DOHH2 (cell line): Measurements from ENCODE around the gene ALK.
A peak's percentile ranks its signal among the peaks of the same experiment; 100 is the strongest.

Experiments used
- H3F3A ChIP-seq: fragments of 200-600 bp; sonication (generic), shearing (Covaris generic); 2 replicates; pipeline ENCODE4 v1.6.0; 2016; ENCODE audit warnings: antibody characterized with exemption, mild to moderate bottlenecking; ENCODE audit not compliant: control insufficient read depth, insufficient read depth
- H3K27ac ChIP-seq: fragments of 200-600 bp; sonication (generic); 2 replicates; pipeline ENCODE4 v1.5.1; 2014; ENCODE audit warnings: low read depth, mild to moderate bottlenecking, low read length, moderate library complexity
- H3K27me3 ChIP-seq: fragments of 200-600 bp; sonication (generic); 2 replicates; pipeline ENCODE4 v1.6.1; 2014; ENCODE audit warnings: mild to moderate bottlenecking, low read length, mixed read lengths; ENCODE audit not compliant: control insufficient read depth
- H3K36me3 ChIP-seq: fragments of 200-600 bp; sonication (generic); 2 replicates; pipeline ENCODE4 v1.6.1; 2014; ENCODE audit warnings: mild to moderate bottlenecking, low read length, moderate library complexity, mixed read lengths; ENCODE audit not compliant: control insufficient read depth
- H3K4me1 ChIP-seq: fragments of 200-600 bp; sonication (generic); 2 replicates; pipeline ENCODE4 v1.6.1; 2014; ENCODE audit warnings: mild to moderate bottlenecking, low read length, mixed read lengths; ENCODE audit not compliant: control insufficient read depth
- H3K4me2 ChIP-seq: fragments of 200-600 bp; sonication (generic); 2 replicates; pipeline ENCODE4 v1.6.0; 2014; ENCODE audit warnings: mild to moderate bottlenecking, low read length, moderate library complexity
- H3K4me3 ChIP-seq: fragments of 200-600 bp; sonication (generic); 2 replicates; pipeline ENCODE4 v1.5.1; 2014; ENCODE audit warnings: mild to moderate bottlenecking, low read length, mixed read lengths
- H3K79me2 ChIP-seq: fragments of 200-600 bp; sonication (generic); 2 replicates; pipeline ENCODE4 v1.6.1; 2014; ENCODE audit warnings: mild to moderate bottlenecking, low read length, mixed read lengths; ENCODE audit not compliant: control insufficient read depth
- H3K9me2 ChIP-seq: fragments of 200-600 bp; sonication (generic); replicated peaks from 2 replicates; pipeline ENCODE4 v1.6.1; 2014; ENCODE audit warnings: mild to moderate bottlenecking, low read length, mixed read lengths; ENCODE audit not compliant: control insufficient read depth
- H3K9me3 ChIP-seq: fragments of 200-600 bp; sonication (generic); 2 replicates; pipeline ENCODE4 v1.6.1; 2014; ENCODE audit warnings: antibody characterized with exemption, low read length, mixed read lengths; ENCODE audit not compliant: control insufficient read depth, insufficient read depth
- H4K20me1 ChIP-seq: fragments of 200-600 bp; sonication (generic); 2 replicates; pipeline ENCODE4 v1.6.0; 2014; ENCODE audit warnings: low read depth, mild to moderate bottlenecking, antibody characterized with exemption, low read length, moderate library complexity; ENCODE audit not compliant: control insufficient read depth, insufficient read depth
- EZH2phosphoT487 ChIP-seq: fragments of 200-600 bp; sonication (generic); IDR thresholded peaks from 2 replicates; pipeline ENCODE4 v1.6.1; 2017; ENCODE audit warnings: borderline replicate concordance, mild to moderate bottlenecking, antibody characterized with exemption, low read length, moderate library complexity, mixed read lengths
- TF ChIP-seq, protein P1 (sequence below): fragments of 200-600 bp; sonication (generic); IDR thresholded peaks from one replicate; pipeline ENCODE4 v1.5.1; 2014; ENCODE audit warnings: antibody characterized with exemption, mild to moderate bottlenecking, low read depth, low read length; ENCODE audit not compliant: poor library complexity, severe bottlenecking

ALK gene

DNA sequence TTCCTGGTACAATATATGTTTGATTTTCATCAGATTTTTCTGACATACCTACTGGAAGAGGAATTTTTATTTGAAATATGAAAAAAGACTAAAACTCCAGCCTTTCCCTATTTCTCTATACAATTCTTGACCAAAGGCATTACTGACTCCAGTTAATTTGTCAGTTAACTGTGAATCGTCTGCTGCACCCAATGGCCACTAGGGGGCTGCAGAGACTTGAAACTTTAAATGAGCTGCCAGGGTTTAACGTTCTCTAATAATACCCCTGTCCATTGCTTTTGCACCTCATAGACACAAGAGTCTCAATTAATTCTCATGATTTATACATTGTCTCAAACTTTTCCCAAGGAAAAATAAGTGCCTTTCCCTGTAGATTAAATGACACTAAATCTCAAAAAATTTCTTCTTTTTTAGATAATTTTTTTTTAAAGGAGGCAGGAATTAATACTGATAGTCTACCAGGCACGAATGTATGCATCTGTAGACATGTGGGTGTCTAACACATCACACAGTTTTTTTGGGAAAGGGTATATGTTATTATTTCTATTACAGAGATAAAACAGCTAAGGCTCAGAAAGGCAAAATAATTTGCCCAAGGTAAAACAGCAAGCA is 1.8 kb upstream of the ALK start:
- Histone ChIP-seq H3K36me3 (no peaks in the 10 kb centered on the region), H3K4me2 (no peak overlapping the region), H3F3A (no peaks in the 10 kb centered on the region), H3K4me3 (no peak overlapping the region), H4K20me1 (no peaks in the 10 kb centered on the region), H3K9me2 (no peaks in the 10 kb centered on the region), H3K9me3 (no peaks in the 10 kb centered on the region), H3K79me2 (no peaks in the 10 kb centered on the region), H3K27me3 (peaks cover 13% of the 10 kb centered on the region), H3K4me1 (no peaks in the 10 kb centered on the region), H3K27ac (no peak overlapping the region)
- TF ChIP-seq, protein P1, sequence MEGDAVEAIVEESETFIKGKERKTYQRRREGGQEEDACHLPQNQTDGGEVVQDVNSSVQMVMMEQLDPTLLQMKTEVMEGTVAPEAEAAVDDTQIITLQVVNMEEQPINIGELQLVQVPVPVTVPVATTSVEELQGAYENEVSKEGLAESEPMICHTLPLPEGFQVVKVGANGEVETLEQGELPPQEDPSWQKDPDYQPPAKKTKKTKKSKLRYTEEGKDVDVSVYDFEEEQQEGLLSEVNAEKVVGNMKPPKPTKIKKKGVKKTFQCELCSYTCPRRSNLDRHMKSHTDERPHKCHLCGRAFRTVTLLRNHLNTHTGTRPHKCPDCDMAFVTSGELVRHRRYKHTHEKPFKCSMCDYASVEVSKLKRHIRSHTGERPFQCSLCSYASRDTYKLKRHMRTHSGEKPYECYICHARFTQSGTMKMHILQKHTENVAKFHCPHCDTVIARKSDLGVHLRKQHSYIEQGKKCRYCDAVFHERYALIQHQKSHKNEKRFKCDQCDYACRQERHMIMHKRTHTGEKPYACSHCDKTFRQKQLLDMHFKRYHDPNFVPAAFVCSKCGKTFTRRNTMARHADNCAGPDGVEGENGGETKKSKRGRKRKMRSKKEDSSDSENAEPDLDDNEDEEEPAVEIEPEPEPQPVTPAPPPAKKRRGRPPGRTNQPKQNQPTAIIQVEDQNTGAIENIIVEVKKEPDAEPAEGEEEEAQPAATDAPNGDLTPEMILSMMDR = peak; percentile 88
- no peak for TF ChIP-seq EZH2phosphoT487

DNA sequence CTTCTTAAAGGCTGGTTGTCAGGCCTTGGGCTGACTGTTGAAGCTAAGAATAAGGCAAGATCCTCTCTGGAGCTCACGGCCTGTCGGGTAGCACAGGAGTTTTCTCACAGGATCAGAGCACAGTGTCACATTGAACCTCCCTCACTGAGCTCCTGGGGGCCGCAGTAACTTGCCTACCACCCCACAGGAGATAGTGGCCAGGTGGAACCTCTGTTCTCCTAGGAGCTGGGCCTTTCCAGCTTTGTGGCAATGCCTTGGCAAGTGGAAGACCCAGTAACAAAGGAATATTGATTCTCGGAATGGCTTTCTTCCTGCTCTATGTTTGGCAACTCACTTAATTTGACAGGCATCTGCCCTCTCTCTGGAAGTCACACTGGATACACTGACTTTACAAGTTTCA is 1.2 kb upstream of the ALK start:
- no peaks in the 10 kb centered on the region for H3K9me3 ChIP-seq
- H3K27me3 ChIP-seq = peaks cover 13% of the 10 kb centered on the region
- H3K4me2 ChIP-seq = no peak overlapping the region
- no peaks in the 10 kb centered on the region for H3K4me1 ChIP-seq
- H3F3A ChIP-seq = no peaks in the 10 kb centered on the region
- H3K27ac ChIP-seq = no peak overlapping the region
- no peak overlapping the region for H3K4me3 ChIP-seq
- no peaks in the 10 kb centered on the region for H4K20me1 ChIP-seq
- no peaks in the 10 kb centered on the region for H3K9me2 ChIP-seq
- no peaks in the 10 kb centered on the region for H3K79me2 ChIP-seq
- no peak for TF ChIP-seq EZH2phosphoT487
- TF ChIP-seq, protein P1 = no peak
- H3K36me3 ChIP-seq = no peaks in the 10 kb centered on the region

DNA sequence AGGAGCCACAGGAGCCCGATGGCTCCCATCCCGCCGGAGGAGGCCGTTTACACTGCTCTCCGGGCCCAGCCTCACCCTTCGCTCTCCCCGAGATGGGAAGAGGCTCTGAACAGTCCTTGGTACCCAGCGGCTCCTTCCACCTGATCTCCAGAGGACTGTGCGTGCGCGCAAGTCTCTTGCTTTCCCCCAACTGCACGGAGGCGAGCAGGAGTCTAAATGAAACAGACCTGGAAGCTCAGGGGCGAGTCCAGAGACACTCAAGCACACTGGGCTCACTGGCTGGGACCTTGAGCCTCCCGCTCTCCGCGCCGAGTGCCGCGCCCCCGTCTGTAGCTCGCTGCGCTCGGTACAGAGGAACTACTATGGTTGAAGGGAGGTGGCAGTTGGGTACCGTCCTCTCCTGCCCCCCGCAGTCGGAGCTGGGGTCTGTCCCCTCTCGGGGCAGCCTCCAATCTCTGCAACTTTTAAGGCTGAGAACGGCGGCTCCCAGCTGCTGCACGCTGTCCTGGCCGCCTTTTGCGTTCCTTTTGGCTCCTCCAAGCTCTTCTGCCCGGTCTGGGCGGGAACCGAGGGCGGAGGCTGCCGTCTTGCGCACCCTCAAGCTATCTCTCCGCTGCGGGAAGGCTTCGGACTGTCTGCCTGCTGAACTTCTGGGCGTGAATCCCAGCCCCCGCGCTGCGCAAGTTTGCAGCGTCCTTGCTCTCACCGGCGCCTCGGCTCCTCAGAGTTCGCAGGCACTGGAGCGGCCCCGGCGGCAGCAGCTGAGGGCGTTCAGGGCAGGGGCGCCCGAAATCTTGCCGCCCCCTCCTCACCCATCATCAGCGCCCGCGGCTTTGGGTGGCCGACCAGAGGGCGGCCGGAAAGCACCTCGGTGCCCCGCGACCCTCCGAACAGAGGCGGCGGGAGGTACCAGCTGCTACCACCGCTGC is 491 bp downstream of the ALK start:
- Histone ChIP-seq H3K4me2 (no peak overlapping the region), H3K4me1 (no peaks in the 10 kb centered on the region), H3K27me3 (peaks cover 19% of the 10 kb centered on the region), H3K4me3 (no peak overlapping the region), H3K9me3 (no peaks in the 10 kb centered on the region), H3F3A (no peaks in the 10 kb centered on the region), H3K9me2 (no peaks in the 10 kb centered on the region), H4K20me1 (no peaks in the 10 kb centered on the region), H3K36me3 (no peaks in the 10 kb centered on the region), H3K27ac (no peak overlapping the region), H3K79me2 (no peaks in the 10 kb centered on the region)
- TF ChIP-seq, protein P1 = no peak
- no peak for TF ChIP-seq EZH2phosphoT487
